NAMALWA (cell line): ENCODE data around the gene IRF2BP2.

ENCODE experiments used
- DNase-seq: peaks from one replicate; pipeline ENCODE4 v3.0.0-alpha.2; 2015; ENCODE audit warnings: low spot score

IRF2BP2 gene

DNA sequence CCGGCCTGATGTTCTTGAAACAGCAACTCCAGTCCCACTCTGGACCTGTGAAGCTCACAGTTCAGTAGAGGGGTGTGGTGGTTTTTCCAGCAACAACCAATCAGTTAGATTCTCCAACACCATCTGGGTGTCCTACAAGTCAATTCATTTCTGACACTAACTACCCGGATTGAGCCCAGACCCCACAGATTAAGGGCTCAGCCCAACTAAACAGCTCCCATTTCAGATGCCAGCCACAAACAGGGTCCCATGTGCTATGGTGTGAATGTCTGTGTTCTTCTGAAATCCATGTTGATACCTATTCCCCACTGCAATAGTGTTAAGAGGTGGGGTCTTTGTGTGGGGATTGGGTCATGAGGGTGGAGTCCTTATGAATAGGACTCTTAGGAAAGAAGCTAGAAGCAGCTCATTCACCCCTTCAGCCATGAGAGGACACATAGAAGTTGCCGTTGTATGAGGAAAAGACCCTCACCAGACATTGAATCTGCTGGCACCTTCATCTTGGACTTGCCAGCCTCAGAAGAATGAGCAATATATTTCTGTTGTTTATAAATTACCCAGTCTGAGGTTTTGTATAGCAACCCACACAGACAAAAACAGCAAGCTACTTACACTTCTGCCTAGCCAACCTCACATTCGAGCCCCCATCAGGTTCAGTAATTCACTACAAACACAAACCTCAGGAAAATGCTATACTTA lies 53.6 kb downstream of the IRF2BP2 start:
- no peak for DNase-seq

DNA sequence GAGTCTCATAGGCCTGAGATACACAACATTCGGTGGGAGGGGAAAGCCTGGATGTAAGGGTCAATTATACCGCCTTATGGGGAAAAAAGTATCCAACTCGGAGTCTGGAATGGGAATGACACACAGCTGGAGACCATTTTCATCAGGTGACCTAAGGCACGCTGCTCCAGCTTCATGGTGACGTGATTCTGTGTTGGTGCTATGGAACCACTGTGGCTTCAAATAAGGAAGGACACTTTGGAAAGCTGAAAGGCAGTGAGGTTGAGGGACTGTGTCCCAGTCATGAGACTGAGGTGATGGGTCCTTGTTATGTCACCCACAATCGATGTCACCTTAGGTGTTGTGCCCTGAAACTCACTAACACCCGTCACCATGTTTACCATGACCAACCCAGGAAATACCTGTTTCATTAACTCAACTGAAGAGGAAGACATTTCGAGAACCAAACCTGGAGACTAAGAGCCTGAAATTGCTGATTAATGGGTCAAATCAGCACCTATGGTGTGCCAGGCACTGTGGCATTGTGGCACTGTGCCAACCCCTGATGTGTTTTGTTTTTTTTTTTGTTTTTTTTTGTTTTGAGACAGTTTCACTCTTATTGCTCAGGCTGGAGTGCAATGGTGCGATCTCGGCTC lies 54.5 kb downstream of the IRF2BP2 start:
- DNase-seq, result no peak

DNA sequence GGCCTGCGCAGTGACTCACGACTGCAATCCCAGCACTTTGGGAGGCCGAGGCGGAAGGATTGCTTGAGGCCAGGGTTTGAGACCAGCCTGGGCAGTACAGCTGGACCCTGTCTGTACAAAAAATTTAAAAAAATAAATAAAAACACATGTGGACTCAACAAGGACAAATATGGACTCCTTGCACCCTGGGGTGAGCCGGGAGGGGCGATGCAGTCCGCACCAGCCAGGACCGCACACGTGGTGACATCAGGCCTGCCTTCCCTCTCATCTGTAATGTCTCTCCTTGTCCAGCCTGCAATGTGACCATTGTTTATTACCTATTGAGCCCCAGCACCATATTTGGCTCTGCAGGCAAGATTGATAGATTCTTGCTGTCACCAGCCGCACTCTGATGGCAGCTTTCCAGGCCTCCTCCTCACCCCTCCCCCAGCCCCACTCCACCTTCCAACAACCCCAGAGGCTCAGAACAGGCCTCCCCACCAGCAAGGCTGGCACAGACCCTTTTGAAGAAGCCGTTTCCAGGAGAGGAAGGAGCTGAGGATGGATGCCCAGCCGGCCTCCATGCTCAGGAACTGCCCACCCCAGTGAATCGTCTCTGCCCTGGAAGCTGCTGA lies 55.2 kb downstream of the IRF2BP2 start:
- DNase-seq, result no peak
